HuH-7.5 (cell line): Measurements from ENCODE around the gene PLCB4.

Experiments used
- DNase-seq: peaks from one replicate; pipeline ENCODE4 v3.0.0; 2011; ENCODE audit warnings: low spot score

Gene PLCB4

DNA sequence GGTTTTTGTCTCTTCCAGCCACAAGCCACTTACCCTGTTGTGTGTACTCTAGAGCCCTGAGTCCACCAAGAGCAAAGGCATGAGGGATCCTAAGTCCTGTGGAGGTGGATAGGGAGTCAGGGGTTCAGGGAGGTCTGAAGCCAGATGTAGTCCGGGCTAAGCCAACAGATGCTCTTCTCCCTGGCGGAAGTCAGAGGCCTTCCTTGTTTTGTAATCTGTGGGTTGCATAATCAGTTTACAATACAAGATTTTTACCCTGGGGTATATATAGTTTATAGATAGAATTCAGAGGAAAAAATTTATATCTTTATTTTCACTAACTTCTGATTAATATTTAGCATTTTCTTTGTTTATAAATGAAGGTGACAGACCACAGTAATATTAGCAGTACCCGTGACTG, 454.7 kb downstream of the PLCB4 start:
- no peak for DNase-seq
